GM19193 (cell line): ENCODE data around the gene DOCK3.

Experiments used
- POLR2A ChIP-seq: IDR thresholded peaks from 4 replicates; pipeline ENCODE4 v1.6.1; 2011; ENCODE audit not compliant: insufficient read depth, insufficient read length; ENCODE audit errors: extremely low read depth

DOCK3 gene

DNA sequence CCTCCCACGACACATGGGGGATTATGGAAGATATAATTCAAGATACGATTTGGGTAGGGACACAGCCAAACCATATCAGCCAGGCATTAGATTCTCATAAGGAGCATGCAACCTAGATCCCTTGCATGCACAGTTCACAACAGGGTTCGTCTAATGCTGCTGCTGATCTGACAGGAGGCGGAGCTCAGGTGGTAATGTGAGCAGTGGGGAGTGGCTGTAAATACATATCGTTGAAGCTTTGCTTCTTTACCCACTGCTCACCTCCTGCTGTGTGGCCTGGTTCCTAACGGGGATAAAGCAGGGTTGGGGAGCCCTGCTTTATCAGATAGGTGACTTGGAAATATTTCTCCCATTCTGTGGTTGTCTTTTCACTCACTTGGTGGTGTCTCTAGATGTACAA is 14.8 kb downstream of the DOCK3 start:
- TF ChIP-seq POLR2A, result no peak

DNA sequence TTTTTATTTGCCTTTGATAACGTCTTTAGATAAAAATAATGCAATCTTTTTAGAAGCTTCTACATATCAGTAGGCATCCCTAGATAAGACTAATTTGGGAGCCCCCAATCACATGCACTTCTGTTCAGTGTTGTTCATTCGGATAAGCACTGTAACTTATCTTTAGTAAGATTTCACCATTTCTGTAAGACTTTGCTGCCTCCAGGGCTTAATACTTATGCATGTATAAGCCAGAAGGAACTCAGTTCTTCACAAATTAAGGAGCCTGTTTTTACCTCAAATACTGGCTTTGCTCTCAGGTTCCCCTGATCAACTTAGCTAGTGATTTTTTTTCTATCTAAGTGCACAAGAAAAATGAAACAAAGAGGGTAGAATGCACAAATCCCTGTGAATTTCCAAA is 20.3 kb downstream of the DOCK3 start:
- no peak for TF ChIP-seq POLR2A

DNA sequence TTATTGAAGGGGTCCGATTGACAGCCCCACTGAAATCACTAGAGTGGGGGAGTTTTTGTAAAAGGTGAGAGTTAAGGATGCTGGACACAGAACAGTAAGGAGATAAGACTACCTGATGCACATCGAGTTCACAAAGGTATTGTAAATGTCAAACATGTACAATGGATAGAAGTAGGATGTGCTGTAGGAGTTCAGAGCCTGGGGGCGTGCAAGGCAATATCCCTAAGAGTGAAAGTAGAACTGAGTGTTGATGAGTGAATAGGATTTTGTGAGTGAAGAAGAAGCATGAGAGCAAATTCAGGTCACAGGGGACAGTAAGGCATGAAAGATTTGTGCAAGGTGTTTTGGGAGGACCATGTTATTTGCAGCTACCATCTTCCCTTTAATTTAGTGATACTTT is 21.5 kb downstream of the DOCK3 start:
- no peak for TF ChIP-seq POLR2A

DNA sequence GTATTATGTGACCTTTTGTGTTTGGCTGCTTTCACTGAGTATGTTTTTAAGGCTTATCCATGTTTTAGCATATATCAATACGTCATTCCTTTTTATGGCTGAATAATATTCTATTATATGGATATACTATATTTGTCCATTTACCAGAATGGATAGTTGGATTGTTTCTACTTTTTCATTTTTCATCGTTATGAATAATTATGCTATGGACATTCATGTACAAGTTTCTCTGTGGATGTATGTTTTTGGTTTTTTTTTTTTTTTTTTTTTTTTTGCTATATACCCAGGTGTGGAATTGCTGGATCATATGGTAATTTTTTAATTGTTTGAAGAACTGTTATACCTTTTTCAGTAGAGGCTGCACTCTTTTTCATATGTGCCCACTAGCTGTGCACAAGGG is 23.5 kb downstream of the DOCK3 start:
- TF ChIP-seq POLR2A, result no peak

DNA sequence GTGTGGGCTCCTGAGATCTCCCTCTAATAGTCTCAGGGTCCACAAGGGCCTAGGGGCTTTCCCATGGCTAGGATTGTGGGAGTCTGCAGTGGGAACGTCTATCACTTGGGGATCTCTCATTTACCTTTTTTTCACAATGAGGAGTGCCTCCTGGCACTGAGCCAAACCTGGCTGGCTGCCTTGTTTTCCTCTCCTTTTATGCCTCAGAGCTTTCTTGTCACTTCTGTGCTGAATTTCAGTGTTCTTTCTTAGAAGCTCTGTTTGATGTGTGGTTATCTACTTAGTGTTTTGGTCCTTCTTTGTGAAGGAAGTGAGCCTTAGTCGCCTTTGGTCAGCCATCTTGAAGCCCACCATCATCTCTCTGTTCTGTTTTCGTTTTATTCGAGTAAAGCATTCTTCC is 33.9 kb downstream of the DOCK3 start:
- no peak for TF ChIP-seq POLR2A

DNA sequence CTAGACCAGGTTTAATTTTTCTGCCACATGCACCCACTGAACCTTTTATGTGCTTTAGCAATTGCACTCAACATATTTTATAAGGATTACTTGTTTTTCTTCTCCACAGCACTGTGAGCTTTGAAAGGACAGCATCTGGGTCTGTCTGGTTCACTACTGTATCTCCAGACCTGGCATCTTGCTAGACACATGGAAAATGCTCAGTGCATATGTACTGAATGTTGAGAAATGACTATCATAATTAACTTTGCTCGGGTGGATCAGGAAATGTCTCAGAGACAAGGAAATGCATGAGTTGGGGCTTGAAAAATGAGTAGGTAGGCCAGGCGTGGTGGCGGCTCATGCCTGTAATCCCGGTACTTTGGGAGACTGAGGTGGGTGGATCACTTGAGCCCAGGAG is 40.2 kb downstream of the DOCK3 start:
- no peak for TF ChIP-seq POLR2A

DNA sequence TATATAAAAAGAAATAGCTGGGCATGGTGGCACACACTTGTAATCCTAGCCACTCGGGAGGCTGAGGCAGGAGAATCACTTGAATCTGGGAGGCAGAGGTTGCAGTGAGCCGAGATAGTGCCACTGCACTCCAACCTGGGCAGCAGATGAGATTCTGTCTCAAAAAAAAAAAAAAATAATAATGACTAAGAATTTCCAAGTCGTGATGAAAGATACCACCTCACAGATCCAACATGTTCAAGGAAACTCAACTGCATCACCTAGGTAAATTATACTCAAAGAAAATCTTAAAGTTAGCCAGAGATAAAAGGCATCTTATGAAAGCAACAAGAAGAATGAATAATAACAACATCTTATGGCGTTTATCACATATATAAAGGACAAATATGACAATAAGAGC is 50.1 kb downstream of the DOCK3 start:
- no peak for TF ChIP-seq POLR2A

DNA sequence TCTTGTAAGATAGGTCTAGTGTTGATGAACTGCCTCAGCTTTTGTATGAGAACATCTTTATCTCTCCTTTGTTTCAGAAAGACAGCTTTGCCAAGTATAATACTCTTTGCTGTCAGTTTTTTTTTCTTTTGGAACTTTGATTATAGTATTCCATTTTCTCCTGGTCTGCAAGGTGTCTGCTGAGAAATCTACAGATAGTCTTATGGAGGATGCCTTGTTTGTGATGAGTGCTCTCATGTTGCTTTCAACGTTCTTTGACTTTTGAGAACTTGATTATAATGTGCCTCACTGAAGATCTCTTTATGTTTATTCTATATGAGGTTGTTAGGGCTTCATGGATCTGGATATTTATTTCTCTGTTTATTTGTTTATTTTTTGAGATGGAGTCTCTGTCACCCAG is 60.3 kb downstream of the DOCK3 start:
- TF ChIP-seq POLR2A, result no peak

DNA sequence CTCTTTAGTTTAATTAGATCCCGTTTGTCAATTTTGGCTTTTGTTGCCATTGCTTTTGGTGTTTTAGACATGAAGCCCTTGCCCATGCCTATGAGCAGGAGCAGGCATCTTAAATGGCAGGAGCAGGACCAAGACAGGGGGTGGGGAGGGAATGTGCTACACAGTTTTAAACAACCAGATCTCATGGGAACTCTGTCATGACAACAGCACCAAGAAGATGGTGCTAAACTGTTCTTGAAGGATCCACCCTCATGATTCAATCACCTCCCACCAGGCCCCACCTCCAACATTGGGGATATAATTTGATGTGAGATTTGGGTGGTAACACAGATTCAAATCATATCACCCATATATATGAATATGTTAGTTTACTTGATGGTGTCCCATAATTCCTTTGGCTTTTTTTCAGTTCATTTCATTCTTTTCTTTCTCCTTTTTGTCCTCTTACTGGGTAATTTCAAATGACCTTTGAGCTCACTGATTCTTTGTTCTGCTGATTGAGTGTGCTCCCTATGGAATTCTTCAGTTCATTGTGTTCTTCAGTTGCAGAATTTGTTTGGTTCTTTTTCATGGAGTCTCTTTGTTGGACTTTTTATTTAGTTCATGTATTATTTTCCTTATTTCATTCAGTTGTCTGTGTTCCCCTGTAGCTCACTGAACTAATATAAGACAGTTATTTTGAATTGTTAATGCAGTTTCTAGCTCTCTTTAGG is 62.6 kb downstream of the DOCK3 start:
- TF ChIP-seq POLR2A, result no peak

DNA sequence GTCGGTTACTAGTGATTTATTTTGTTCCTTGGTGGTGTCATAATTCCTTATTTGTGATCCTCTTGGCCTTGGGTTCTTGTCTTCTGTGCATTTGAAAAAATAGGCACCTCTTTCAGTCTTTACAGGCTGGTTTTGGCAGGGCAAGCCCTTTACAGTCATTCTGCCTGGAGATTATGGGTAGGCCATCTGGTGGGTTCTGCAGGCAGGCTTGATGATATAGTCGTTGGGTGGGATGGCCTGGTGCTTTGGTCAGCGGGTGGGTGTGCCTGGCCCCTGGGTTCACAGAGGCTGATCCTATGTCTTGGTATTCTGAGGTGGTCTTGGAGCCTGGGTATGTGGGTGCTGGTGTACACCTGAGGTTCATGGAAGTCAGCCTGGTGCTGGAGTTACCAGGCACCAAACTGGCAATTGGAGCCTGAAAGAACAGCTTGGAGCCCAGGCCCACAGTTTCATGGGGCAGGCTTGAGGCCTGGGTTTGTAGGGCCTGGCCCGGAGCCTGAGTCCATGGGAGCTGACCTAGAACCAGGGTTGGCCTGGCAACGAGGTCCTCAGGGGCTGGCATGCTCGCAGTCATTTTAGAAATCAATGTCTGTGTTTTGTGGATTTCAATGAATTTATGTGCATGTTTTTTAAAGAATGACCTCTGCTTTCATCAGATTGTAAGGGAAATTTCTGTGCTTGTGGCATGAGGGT is 63.3 kb downstream of the DOCK3 start:
- no peak for TF ChIP-seq POLR2A

DNA sequence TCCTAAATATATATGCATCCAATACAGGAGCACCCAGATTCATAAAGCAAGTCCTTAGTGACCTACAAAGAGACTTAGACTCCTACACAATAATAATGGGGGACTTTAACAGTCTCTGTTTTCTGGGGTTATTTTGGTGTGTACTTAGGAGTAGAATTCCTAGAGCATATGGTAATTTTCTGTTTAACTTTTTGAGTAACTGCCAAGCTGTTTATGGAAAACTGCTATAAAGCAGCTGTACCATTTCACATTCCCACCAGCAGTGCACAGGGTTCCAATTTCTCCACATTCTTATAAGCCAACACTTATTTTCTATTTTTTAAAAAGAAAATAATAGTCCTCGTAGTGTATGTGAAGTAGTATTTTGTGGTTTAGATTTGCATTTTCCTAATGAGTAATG is 68.9 kb downstream of the DOCK3 start:
- TF ChIP-seq POLR2A, result no peak

DNA sequence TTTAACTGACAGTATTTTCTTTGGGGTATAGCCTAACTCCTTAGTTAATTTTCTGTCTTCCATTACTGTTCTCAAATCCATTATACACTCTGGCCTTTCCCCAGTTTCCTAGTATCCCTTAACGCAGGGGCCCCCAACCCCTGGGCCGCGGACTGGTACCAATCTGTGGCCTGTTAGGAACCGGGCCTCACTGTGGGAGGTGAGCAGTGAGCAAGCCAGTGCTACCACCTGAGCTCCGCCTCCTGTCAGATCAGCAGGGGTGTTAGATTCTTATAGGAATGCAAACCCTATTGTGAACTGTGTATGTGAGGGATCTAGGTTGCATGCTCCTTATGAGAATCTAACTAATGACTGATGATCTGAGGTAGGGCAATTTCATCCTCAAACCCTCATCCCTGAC is 75.1 kb downstream of the DOCK3 start:
- TF ChIP-seq POLR2A, result no peak

DNA sequence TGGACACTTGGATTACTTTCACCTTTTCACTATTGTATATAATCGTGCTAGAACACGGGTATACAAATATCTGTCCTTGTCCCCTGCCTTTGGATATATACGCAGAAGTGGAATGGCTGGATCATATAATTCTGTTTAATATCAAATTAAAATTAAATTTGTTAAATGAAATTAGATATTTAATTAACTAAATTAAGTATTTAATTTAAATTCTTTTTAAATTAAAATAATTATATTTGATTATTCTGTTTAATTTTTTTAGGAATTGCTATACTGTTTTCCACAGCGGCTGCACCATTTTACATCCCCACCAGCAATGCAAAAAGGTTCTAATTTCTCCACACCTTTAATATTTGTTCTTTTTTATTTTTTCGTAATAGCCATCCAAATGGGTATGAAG is 84.3 kb downstream of the DOCK3 start:
- TF ChIP-seq POLR2A, result no peak

DNA sequence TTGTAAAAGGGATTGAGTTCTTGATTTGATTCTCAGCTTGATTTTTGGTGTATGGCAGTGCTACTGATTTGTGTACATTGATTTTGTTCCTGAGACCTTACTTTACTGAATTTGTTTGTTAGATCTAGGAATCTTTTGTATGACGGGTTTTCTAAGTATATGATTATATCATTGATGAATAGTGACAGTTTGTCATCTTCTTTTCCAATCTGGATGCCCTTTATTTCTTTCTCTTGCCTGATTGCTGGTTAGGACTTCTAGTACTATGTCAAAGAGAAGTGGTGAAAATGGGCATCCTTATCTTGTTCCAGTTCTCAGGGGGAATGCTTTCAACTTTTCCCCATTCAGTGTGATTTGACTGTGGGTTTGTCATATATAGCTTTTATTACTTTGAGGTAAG is 103.0 kb downstream of the DOCK3 start:
- no peak for TF ChIP-seq POLR2A

DNA sequence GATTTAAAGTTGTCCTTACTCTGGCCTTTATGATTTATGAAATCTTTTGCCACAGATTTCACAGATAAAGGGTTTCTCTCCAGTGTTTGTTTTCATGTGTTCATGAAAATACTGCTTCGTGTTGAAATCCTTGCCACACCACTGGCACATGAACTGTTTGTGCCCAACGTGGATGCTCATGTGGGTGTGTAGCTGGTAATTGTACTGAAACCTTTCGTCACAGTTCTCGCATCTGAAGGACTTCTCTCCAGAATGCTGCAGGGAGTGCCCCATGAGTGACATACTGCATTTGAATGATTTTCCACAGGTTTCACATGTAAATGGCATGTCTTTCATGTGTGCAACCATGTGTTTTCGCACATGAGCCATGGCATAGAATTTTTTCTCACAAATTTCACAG is 111.9 kb downstream of the DOCK3 start:
- TF ChIP-seq POLR2A, result no peak

DNA sequence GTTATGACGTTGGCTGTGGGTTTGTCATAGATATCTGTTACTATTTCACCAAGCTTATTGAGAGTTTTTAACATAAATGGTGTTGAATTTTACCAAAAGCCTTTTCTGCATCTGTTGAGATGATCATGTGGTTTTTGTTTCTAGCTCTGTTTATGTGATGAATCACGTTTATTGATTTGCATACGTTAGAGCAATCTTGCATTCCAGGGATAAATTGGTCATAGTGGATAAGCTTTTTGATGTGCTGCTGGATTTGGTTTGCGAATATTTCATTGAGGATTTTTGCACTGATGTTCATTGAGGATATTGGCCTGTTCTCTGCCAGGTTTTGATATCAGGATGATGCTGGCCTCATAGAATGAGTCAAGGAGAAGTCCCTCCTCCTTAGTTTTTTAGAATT is 117.8 kb downstream of the DOCK3 start:
- no peak for TF ChIP-seq POLR2A
